H1 (cell line): ENCODE results near the gene HUWE1.

Source experiments
- GTF2F1 ChIP-seq: IDR thresholded peaks from 2 replicates; pipeline ENCODE4 v1.6.1; 2012; ENCODE audit warnings: low read depth, low read length, improper control_type of control experiment, borderline replicate concordance
- POLR2A ChIP-seq, 2 experiments: IDR thresholded peaks; 1 replicate in 1 of 2; 2 replicates in 1 of 2; pipeline ENCODE4 v1.6.1; 2011; ENCODE audit warnings: low read depth in 2 of 2, low read length in 2 of 2, mild to moderate bottlenecking in 2 of 2; ENCODE audit errors: control extremely low read depth in 1 of 2
- TEAD4 ChIP-seq: IDR thresholded peaks from 2 replicates; pipeline ENCODE4 v1.6.1; 2012; ENCODE audit warnings: low read depth, low read length, inconsistent platforms, mixed read lengths
- YY1 ChIP-seq: IDR thresholded peaks from 2 replicates; pipeline ENCODE4 v1.6.1; 2011; ENCODE audit warnings: low read depth, mild to moderate bottlenecking, low read length
- TF ChIP-seq, protein P1 (sequence below), 3 experiments: IDR thresholded peaks; 1 replicate in 2 of 3; 2 replicates in 1 of 3; pipeline versions ENCODE4 v1.5.1 to v1.6.1; 2011; ENCODE audit warnings: low read length in 3 of 3, mild to moderate bottlenecking in 3 of 3, inconsistent platforms in 2 of 3, low read depth in 1 of 3, moderate library complexity in 1 of 3; ENCODE audit not compliant: insufficient read depth in 1 of 3; ENCODE audit errors: control extremely low read depth in 1 of 3

DNA sequence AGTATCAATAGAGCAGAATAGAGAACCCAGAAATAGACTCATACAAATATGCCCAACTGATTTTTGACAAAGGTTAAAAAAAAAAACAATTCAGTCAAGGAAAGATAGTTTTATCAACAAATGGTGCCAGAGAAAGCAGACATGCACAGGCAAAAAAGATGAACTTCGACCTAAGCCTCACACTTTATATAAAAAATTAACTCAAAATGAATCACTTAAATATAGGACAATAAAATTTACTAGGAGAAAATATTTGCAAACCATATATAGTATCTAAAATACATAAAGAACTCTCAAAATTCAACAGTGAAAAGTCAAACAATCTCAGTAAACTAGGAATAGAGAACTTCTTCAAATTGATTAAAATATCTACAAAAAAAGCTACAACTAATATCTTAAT is 29.7 kb downstream of the HUWE1 start:
- TF ChIP-seq YY1 = no peak
- TF ChIP-seq, protein P1, sequence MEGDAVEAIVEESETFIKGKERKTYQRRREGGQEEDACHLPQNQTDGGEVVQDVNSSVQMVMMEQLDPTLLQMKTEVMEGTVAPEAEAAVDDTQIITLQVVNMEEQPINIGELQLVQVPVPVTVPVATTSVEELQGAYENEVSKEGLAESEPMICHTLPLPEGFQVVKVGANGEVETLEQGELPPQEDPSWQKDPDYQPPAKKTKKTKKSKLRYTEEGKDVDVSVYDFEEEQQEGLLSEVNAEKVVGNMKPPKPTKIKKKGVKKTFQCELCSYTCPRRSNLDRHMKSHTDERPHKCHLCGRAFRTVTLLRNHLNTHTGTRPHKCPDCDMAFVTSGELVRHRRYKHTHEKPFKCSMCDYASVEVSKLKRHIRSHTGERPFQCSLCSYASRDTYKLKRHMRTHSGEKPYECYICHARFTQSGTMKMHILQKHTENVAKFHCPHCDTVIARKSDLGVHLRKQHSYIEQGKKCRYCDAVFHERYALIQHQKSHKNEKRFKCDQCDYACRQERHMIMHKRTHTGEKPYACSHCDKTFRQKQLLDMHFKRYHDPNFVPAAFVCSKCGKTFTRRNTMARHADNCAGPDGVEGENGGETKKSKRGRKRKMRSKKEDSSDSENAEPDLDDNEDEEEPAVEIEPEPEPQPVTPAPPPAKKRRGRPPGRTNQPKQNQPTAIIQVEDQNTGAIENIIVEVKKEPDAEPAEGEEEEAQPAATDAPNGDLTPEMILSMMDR (IDR thresholded peaks at IDR 0.05; ENCODE audit: control extremely low read depth in 1 of 3, insufficient read depth in 1 of 3, low read depth in 1 of 3, low read length in 3 of 3) = no peak
- TF ChIP-seq GTF2F1 = no peak
- no peak for TF ChIP-seq TEAD4
- TF ChIP-seq POLR2A (IDR thresholded peaks at IDR 0.05; ENCODE audit: control extremely low read depth in 1 of 2, low read depth in 2 of 2, low read length in 2 of 2) = no peak
